IMR-90 (cell line): Measurements from ENCODE around the gene CAPSL. TPM values are rescaled to one million over a fixed set of nuclear protein-coding genes. Genes with fewer than 3 reads are reported as not detected.

ENCODE experiments used
- ATAC-seq: fragments of 200-7000 bp; cut with Tn5 transposase; 2 replicates; pipeline ENCODE4 v1.9.1; 2020; ENCODE audit warnings: low read depth, mild to moderate bottlenecking, moderate library complexity
- BruUV-seq: library from RNA; stranded (reverse); fragments of 400-500 nt; replicated peaks from 2 replicates; lab custom pipeline; 2021; lab: Mats Ljungman, UMichigan
- CTCF ChIA-PET: fragments of 300-600 bp; formaldehyde crosslinking; extraction: SDS; loops from one replicate; lab custom pipeline; 2021; ENCODE audit warnings: antibody characterized with exemption; lab: Yijun Ruan, JAX
- POLR2A ChIA-PET: fragments of 300-600 bp; sonication (Branson Sonifier 250); formaldehyde crosslinking; loops from one replicate; lab custom pipeline; 2022; ENCODE audit warnings: antibody characterized with exemption; ENCODE audit not compliant: unreplicated experiment; lab: Charles Lee
- DNase-seq: peaks from one replicate; pipeline ENCODE4 v3.0.0; 2013
- H2AFZ ChIP-seq: replicated peaks from 2 replicates; pipeline ENCODE3; 2013; ENCODE audit warnings: low read length, mild to moderate bottlenecking; ENCODE audit not compliant: poor library complexity
- H2AK5ac ChIP-seq: 2 replicates; pipeline ENCODE4 v1.6.1; 2013; ENCODE audit warnings: low read depth, low read length, inconsistent platforms
- H2AK9ac ChIP-seq: replicated peaks from 2 replicates; pipeline ENCODE3; 2013; ENCODE audit warnings: mild to moderate bottlenecking, low read depth, low read length, moderate library complexity; ENCODE audit not compliant: poor library complexity
- H2BK120ac ChIP-seq: 2 replicates; pipeline ENCODE4 v1.6.1; 2013; ENCODE audit warnings: low read depth, low read length, inconsistent platforms
- H2BK15ac ChIP-seq: 3 replicates; pipeline ENCODE4 v1.6.1; 2013; ENCODE audit warnings: low read depth, low read length, inconsistent platforms
- H2BK20ac ChIP-seq: 2 replicates; pipeline ENCODE4 v1.6.1; 2013; ENCODE audit warnings: low read depth, mild to moderate bottlenecking, inconsistent platforms, low read length, moderate library complexity
- H2BK5ac ChIP-seq: 2 replicates; pipeline ENCODE4 v1.6.1; 2013; ENCODE audit warnings: mild to moderate bottlenecking, low read depth, low read length, inconsistent platforms; ENCODE audit not compliant: poor library complexity, severe bottlenecking
- H3K14ac ChIP-seq: replicated peaks from 2 replicates; pipeline ENCODE4 v1.6.1; 2013; ENCODE audit warnings: low read depth, low read length, inconsistent platforms
- H3K18ac ChIP-seq: 2 replicates; pipeline ENCODE4 v1.6.1; 2013; ENCODE audit warnings: low read depth, low read length, control low read depth
- H3K23ac ChIP-seq: 2 replicates; pipeline ENCODE4 v1.6.1; 2013; ENCODE audit warnings: low read depth, low read length, inconsistent platforms
- H3K27ac ChIP-seq: 2 replicates; pipeline ENCODE4 v1.5.1; 2013; ENCODE audit warnings: mild to moderate bottlenecking, control low read depth, low read length; ENCODE audit not compliant: insufficient read depth
- H3K27me3 ChIP-seq: 2 replicates; pipeline ENCODE4 v1.6.1; 2013; ENCODE audit warnings: low read length; ENCODE audit not compliant: control insufficient read depth, insufficient read depth
- H3K36me3 ChIP-seq: 2 replicates; pipeline ENCODE4 v1.6.1; 2013; ENCODE audit warnings: low read length, mixed read lengths; ENCODE audit not compliant: control insufficient read depth, insufficient read depth
- H3K4ac ChIP-seq: 2 replicates; pipeline ENCODE4 v1.6.1; 2013; ENCODE audit warnings: low read depth, low read length, inconsistent platforms
- H3K4me1 ChIP-seq: 2 replicates; pipeline ENCODE4 v1.6.1; 2013; ENCODE audit warnings: low read length, mixed read lengths; ENCODE audit not compliant: control insufficient read depth, insufficient read depth
- H3K4me2 ChIP-seq: 2 replicates; pipeline ENCODE4 v1.6.1; 2013; ENCODE audit warnings: low read depth, mild to moderate bottlenecking, control low read depth, low read length, moderate library complexity
- H3K4me3 ChIP-seq: 2 replicates; pipeline ENCODE4 v1.5.1; 2013; ENCODE audit warnings: low read depth, mild to moderate bottlenecking, control low read depth, low read length, moderate library complexity; ENCODE audit not compliant: insufficient read depth
- H3K56ac ChIP-seq: 2 replicates; pipeline ENCODE4 v1.6.1; 2013; ENCODE audit warnings: low read length, inconsistent platforms; ENCODE audit not compliant: insufficient read depth; ENCODE audit errors: extremely low read depth
- H3K79me1 ChIP-seq, 2 experiments: 2 replicates each; pipeline ENCODE4 v1.6.1; 2013; ENCODE audit warnings: low read length in 2 of 2, inconsistent platforms in 1 of 2, low read depth in 1 of 2
- H3K9ac ChIP-seq: 2 replicates; pipeline ENCODE4 v1.6.1; 2013; ENCODE audit warnings: low read depth, low read length, control low read depth
- H3K9me1 ChIP-seq: 2 replicates; pipeline ENCODE4 v1.6.1; 2013; ENCODE audit warnings: low read length, inconsistent platforms; ENCODE audit not compliant: insufficient read depth
- H3K9me3 ChIP-seq: 2 replicates; pipeline ENCODE4 v1.6.1; 2013; ENCODE audit warnings: low read length; ENCODE audit not compliant: control insufficient read depth, insufficient read depth
- H4K20me1 ChIP-seq: 2 replicates; pipeline ENCODE4 v1.6.1; 2013; ENCODE audit warnings: low read length, inconsistent platforms; ENCODE audit not compliant: insufficient read depth
- H4K5ac ChIP-seq: 2 replicates; pipeline ENCODE4 v1.6.1; 2013; ENCODE audit warnings: mild to moderate bottlenecking, low read depth, low read length, control low read depth
- H4K8ac ChIP-seq, 2 experiments: 2 replicates each; pipeline ENCODE4 v1.6.1; 2013; ENCODE audit warnings: low read depth in 2 of 2, low read length in 2 of 2, control low read depth in 1 of 2, inconsistent platforms in 1 of 2
- H4K91ac ChIP-seq: 2 replicates; pipeline ENCODE4 v1.6.1; 2013; ENCODE audit warnings: low read depth, low read length, inconsistent platforms; ENCODE audit not compliant: insufficient read depth
- BHLHE40 ChIP-seq: fragments of 150-350 bp; IDR thresholded peaks from 2 replicates; pipeline ENCODE4 v1.6.1; 2016; ENCODE audit warnings: mild to moderate bottlenecking, low read depth, low read length
- FOS ChIP-seq: fragments of 150-350 bp; IDR thresholded peaks from 2 replicates; pipeline ENCODE4 v1.6.1; 2016; ENCODE audit warnings: low read depth, low read length
- MAFK ChIP-seq: IDR thresholded peaks from 2 replicates; pipeline ENCODE4 v1.6.1; 2012; ENCODE audit warnings: low read depth, low read length, improper control_type of control experiment
- POLR2A ChIP-seq: IDR thresholded peaks from 2 replicates; pipeline ENCODE4 v1.6.1; 2012; ENCODE audit warnings: mild to moderate bottlenecking, low read depth, low read length
- RCOR1 ChIP-seq: IDR thresholded peaks from 2 replicates; pipeline ENCODE4 v1.6.1; 2012; ENCODE audit warnings: mild to moderate bottlenecking, low read length, improper control_type of control experiment; ENCODE audit not compliant: insufficient replicate concordance
- WGBS, 2 experiments: methylation state at CpG; one replicate each; pipeline versions ENCODE4 v1.1.5 to v1.1.7; 2013; ENCODE audit warnings: missing lambda C conversion rate in 2 of 2; ENCODE audit not compliant: insufficient read length in 1 of 2; ENCODE audit errors: extremely low coverage in 2 of 2; 5-methylcytosine and 5-hydroxymethylcytosine counted together
- dilution Hi-C: fragments of 300-500 bp; cut with HindIII; formaldehyde crosslinking; loops from one replicate; pipeline ENCODE4 v1.14.3; 2018; ENCODE audit warnings: low sequenced_read_pairs; ENCODE audit not compliant: unreplicated experiment
- in situ Hi-C: fragments of 300-500 bp; cut with MboI; formaldehyde crosslinking; loops from 3 replicates; pipeline ENCODE4 v1.14.3; 2019; ENCODE audit warnings: low sequenced_read_pairs, inconsistent platforms, mixed read lengths
- intact Hi-C: fragments of 100-400 bp; cut with micrococcal nuclease; formaldehyde crosslinking; loops from 2 replicates; pipeline ENCODE4 v1.10.0; 2022
- polyA plus RNA-seq, 3 experiments: library from polyadenylated mRNA; depleted of rRNA; stranded (reverse); fragments of >200 nt; gene quantifications; 2 replicates each; pipeline ENCODE4 v1.2.3, GENCODE V29; 2012; ENCODE audit warnings: low replicate concordance in 1 of 3
- total RNA-seq: library from RNA; depleted of rRNA; stranded (reverse); fragments of >200 nt; gene quantifications from 2 replicates; pipeline ENCODE4 v1.2.3, GENCODE V29; 2012

CAPSL gene
- total and polyA plus RNA-seq, 2 of the 4 experiments (the other 2 are of a cell fraction): 0.09 TPM; not detected in 1

DNA sequence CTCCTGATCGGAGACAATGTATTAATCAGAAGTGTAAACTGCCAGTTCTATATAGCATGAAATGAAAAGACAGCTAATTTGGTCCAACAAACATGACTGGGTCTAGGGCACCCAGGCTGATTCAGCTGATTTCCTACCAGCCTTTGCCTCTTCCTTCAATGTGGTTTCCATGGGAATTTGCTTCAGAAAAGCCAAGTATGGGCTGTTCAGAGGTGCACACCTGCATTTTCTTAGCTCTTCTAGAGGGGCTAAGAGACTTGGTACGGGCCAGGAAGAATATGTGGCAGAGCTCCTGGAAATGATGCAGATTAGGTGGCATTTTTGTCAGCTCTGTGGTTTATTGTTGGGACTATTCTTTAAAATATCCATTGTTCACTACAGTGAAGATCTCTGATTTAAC lies 59.3 kb downstream of the CAPSL start:
- TF ChIP-seq BHLHE40 (no peak), FOS (no peak), MAFK (no peak), RCOR1 (no peak), POLR2A (no peak)
- no peak overlapping the region for H3K27ac ChIP-seq
- H3K4me3 ChIP-seq: no peak overlapping the region
- peaks cover 6% of the 10 kb centered on the region in 2 experiments; a peak in 1 of 4 replicates for H3K79me1 ChIP-seq
- no peak overlapping the region for H3K9ac ChIP-seq
- no peaks in the 10 kb centered on the region for H4K20me1 ChIP-seq
- H3K4me1 ChIP-seq: peaks cover 5% of the 10 kb centered on the region; the same call in 1 of the 2 replicates
- H3K9me1 ChIP-seq: peaks cover 8% of the 10 kb centered on the region
- H2BK20ac ChIP-seq: 0 out of 2 replicates have a peak overlapping the region, but pooled peaks have one; percentile 15
- no peak overlapping the region for H4K91ac ChIP-seq
- no peak overlapping the region for H2AFZ ChIP-seq
- no peak overlapping the region for H3K4ac ChIP-seq
- POLR2A ChIA-PET: no interaction called here
- H4K8ac ChIP-seq: no peak overlapping the region
- no peak overlapping the region for H3K56ac ChIP-seq
- no peak overlapping the region for H2BK120ac ChIP-seq
- H3K4me2 ChIP-seq: no peak overlapping the region
- intact Hi-C loops (no loop called here), in situ Hi-C loops (no loop called here), dilution Hi-C loops (no loop called here)
- ATAC-seq: no peak
- H2AK9ac ChIP-seq: no peak overlapping the region
- H3K27me3 ChIP-seq: no peaks in the 10 kb centered on the region
- no CpG with 5 or more reads among the region's 2 CpGs for WGBS, 2 experiments
- no peak for DNase-seq
- H3K18ac ChIP-seq: no peak overlapping the region
- no peak overlapping the region for H3K14ac ChIP-seq
- H2AK5ac ChIP-seq: no peak overlapping the region
- no peaks in the 10 kb centered on the region for H3K9me3 ChIP-seq
- H3K36me3 ChIP-seq: peaks cover 15% of the 10 kb centered on the region
- H2BK5ac ChIP-seq: no peak overlapping the region
- no peak overlapping the region for H2BK15ac ChIP-seq
- BruUV-seq: no TSS peak
- CTCF ChIA-PET: no interaction called here
- no peak overlapping the region for H4K5ac ChIP-seq
- no peak overlapping the region for H3K23ac ChIP-seq
